K562 treated with DMSO at 1 percent for 12 hours (cell line): ENCODE data around the gene ARVCF. TPM values are rescaled to one million over a fixed set of nuclear protein-coding genes. Genes with fewer than 3 reads are reported as not detected.

Experiments
- total RNA-seq: library from RNA; unstranded; fragments of 300-600 nt; gene quantifications from 2 replicates; pipeline ENCODE4 v1.2.3, GENCODE V29; 2022; ENCODE audit not compliant: insufficient read depth

ARVCF gene
- total RNA-seq, result 36.8 and 51.2 TPM in 2 replicates

GRCh38 chr22:20016734-20017621, at the start of gene ARVCF:
ARVCF (minus strand) TSS chr22:20016823; CDS start chr22:19990794, 26,029 bp downstream.

GRCh38 chr22:20020533-20021195, 4.0 kb upstream of the ARVCF start, which contains the start of gene TANGO2:
TANGO2 (plus strand) TSS chr22:20021110; CDS start chr22:20036799, 15,689 bp downstream.

GRCh38 chr22:19941365-19942082, 75.1 kb downstream of the ARVCF start, which contains the start of the genes COMT and TXNRD2:
COMT (plus strand) TSS chr22:19941772; CDS start chr22:19962527, 20,755 bp downstream.
TXNRD2 (minus strand) TSS chr22:19941818; CDS start chr22:19941803, 15 bp downstream.

Other genes starting within 250 kb of the ARVCF start
- gene GNB1L, start 161.9 kb downstream of the ARVCF start, total RNA-seq, result 61.9 and 79.0 TPM in 2 replicates
- gene RTL10, start 161.9 kb downstream of the ARVCF start, total RNA-seq, result 30.2 and 52.1 TPM in 2 replicates
- gene COMT, start 75.1 kb downstream of the ARVCF start, total RNA-seq, result 475 and 599 TPM in 2 replicates
- 104 and 132 TPM in 2 replicates for gene TXNRD2, start 75.0 kb downstream of the ARVCF start, total RNA-seq
- 60.8 and 93.3 TPM in 2 replicates for gene TANGO2, start 4.3 kb upstream of the ARVCF start, total RNA-seq
- gene DGCR8, start 63.4 kb upstream of the ARVCF start, total RNA-seq, result 27.4 and 74.7 TPM in 2 replicates
- 600 and 726 TPM in 2 replicates for gene RANBP1, start 99.3 kb upstream of the ARVCF start, total RNA-seq
- gene TRMT2A, start 100.4 kb upstream of the ARVCF start, total RNA-seq, result 99.2 and 116 TPM in 2 replicates
- 21.3 and 42.4 TPM in 2 replicates for gene ZDHHC8, start 115.0 kb upstream of the ARVCF start, total RNA-seq
- not detected in 2 replicates for gene CCDC188, start 134.2 kb upstream of the ARVCF start, total RNA-seq